Fibroblast of lung (primary cell): ENCODE results near the gene CHD2.

Source experiments
- EZH2 ChIP-seq: IDR thresholded peaks from 2 replicates; pipeline ENCODE4 v1.5.1; 2012; ENCODE audit warnings: low read length, control low read depth, mild to moderate bottlenecking; ENCODE audit errors: missing control alignments
- TF ChIP-seq, protein P1 (sequence below), 2 donors: IDR thresholded peaks in 1 of 2; conservative IDR thresholded peaks in 1 of 2; 1 replicate in 1 of 2; 2 replicates in 1 of 2; pipeline ENCODE4 v1.5.1; 2011 to 2012; ENCODE audit warnings: low read length in 2 of 2, control low read depth in 1 of 2, inconsistent platforms in 1 of 2, low read depth in 1 of 2, mild to moderate bottlenecking in 1 of 2

DNA sequence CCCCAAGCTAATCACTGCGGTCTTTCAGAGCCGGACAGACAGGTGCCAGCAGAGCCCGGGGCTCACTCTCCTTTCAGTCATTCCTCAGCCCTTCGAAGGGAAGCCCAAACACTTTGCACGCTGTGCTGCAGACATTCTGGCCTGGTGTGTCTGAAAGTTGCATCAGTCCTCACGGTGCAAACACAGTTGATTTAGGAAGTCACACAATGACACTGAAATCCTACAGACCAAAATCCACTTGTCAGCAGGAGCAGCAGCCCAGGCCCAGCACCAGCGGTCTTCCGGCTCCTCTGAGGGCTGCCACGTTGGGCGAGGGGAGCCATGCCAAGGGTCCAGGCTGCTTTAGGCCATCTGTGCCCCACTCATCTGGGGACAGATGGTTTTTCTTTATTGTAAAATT, 127.3 kb downstream of the CHD2 start:
- TF ChIP-seq, protein P1, sequence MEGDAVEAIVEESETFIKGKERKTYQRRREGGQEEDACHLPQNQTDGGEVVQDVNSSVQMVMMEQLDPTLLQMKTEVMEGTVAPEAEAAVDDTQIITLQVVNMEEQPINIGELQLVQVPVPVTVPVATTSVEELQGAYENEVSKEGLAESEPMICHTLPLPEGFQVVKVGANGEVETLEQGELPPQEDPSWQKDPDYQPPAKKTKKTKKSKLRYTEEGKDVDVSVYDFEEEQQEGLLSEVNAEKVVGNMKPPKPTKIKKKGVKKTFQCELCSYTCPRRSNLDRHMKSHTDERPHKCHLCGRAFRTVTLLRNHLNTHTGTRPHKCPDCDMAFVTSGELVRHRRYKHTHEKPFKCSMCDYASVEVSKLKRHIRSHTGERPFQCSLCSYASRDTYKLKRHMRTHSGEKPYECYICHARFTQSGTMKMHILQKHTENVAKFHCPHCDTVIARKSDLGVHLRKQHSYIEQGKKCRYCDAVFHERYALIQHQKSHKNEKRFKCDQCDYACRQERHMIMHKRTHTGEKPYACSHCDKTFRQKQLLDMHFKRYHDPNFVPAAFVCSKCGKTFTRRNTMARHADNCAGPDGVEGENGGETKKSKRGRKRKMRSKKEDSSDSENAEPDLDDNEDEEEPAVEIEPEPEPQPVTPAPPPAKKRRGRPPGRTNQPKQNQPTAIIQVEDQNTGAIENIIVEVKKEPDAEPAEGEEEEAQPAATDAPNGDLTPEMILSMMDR (conservative IDR thresholded peaks at IDR 0.05 in 1 of 2, IDR thresholded peaks at IDR 0.05 in 1 of 2; ENCODE audit: low read depth in 1 of 2, low read length in 2 of 2), result no peak
- no peak for TF ChIP-seq EZH2
